NOMO-1 (cell line): ENCODE data around the gene NFIC.
"Not testable (repeated sequence)": the region's sequence is repeated elsewhere in the genome, so short reads cannot be mapped to it uniquely, and the experiment has no call there.

Experiments used
- DNase-seq, 2 experiments: peaks; one replicate each; lab custom pipeline; 2025; ENCODE audit not compliant: unreplicated experiment in 2 of 2; lab: John Stamatoyannopoulos, UW

NFIC gene

GRCh38 chr19:3506384-3507340, 140.3 kb downstream of the NFIC start:
- DNase-seq: peak in 1 of 2 experiments; percentile 5

DNA sequence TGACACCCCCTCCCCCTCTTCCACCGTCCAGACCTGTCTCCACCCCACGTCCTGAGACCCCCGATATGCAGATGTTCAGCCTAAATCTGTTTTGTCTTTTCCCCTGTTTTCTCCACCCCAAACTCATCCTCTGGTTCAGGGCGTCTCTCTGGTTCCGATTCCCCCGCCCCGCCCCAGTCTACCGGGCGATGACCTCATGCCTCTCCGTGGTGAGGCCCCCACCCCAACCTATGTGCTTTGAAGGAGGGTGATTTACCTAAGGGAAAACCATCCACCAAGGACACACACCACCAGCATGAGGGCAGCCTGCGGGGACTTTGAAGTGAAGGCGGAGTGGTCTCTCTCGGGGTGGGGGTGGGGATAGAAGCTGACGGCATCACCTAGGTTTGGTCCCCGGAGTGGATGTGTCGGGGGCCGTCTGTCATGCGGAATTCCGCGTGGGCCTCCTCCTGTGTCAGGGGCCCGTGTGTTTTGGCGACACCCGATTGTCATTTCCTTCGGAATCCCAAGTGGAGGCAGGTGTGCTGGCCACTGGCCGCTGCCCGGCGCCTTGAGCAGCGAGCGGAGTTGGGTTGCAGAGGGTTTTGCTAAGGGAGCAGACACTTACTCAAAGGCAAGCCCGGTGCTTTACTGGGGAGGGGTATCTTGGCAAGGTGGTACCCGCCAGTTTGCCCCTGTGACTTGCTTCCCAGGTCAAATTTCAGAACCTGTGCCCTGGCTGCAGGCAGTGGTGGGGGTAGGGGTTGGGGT, 141.2 kb downstream of the NFIC start:
- DNase-seq: no peak

DNA sequence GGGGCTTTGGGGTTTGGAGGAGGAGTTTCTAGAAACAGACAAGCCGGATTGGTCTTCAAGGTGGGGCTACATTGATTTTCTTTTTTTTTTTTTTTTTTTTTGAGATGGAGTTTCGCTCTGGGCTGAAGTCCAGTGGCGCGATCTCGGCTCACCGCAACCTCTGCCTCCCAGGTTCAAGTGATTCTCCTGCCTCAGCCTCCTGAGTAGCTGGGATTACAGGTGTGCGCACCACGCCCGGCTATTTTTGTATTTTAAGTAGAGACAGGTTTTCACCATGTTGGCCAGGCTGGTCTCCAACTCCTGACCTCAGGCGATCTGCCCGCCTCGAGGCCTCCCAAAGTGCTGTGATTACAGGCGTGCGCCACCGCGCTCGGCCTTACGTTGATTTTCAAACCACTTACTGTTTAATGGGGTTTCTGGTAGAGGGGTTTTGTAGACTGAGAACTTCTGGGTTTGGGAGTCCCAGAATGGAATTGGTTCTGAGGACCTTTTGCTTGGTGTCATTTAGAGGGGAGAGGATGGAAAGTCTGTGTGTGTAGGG, 141.8 kb downstream of the NFIC start:
- not testable (repeated sequence) for DNase-seq

DNA sequence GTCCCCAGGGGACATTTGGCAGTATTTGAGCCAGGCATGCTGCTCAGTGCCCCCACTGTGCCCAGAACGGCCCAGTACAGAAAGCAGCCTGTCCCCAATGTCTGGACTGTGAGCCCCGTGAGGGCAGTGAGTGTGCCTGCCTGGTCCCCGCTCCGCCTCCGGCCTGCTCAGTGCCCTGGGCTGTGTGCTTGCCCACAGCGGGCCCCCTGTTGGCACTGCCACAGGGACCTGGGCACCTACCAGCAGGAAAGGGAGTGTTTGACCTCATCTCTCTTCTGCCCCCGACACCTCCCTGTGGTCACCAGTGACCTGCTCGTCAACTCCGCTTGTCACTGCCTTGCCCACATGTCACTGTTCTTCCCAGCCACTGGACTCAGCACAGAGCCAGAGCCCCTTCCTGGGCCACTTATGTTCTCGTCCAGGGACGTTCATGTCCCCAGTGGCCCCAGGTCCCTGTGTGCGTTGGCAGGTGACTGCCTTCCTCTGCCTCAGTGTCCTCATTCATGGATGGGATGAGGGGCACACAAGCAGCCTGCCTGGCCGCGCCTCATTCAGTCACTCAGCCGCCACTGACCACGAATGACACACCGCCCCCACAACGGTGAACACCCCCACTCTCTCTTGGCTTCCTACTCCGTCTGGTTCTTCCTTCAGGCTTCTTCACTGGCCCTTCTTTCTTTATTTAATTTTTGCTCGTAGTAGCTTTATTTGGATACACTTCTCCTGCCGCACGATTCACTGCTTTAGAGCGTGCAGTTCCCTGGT, 142.6 kb downstream of the NFIC start:
- no peak for DNase-seq

DNA sequence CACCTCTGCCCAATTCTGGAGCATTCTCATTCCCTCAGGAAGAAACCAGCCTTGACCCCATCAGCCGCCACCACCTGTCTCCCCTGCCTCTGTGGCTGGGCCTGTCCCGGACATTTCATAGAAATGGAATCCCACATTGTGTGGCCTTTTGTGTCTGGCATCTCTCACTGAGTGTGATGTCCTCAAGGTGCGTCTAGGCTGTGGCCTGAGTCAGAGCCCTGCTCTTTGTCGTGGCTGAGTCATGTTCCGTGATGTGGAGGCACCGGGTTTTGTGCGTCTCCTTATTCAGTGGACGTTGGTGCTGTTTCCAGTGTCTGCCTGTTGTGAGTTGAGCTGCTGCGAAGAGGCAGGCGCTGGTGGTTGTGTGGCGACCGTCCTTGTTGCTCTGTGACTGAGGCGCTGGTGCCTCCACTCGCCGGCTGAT, 143.2 kb downstream of the NFIC start:
- DNase-seq: no peak

DNA sequence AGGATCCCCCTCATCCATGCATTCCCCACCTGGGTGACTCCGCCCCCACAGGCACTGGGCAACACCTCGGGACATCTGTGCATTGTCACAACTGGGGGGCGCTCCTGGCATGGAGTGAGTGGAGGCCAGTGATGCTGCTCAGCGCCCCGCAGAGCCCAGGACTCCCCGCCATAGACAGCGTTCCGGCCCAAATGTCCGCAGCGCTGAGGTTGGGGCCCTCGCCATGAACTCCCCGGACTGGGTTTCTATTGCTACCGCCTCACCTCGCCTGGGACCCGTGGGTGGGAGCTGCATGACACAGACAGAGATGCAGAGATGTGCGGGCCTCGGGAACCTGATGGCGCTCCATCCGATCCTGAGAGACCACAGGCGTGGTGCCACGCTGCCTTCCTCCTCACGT, 144.3 kb downstream of the NFIC start:
- no peak for DNase-seq

DNA sequence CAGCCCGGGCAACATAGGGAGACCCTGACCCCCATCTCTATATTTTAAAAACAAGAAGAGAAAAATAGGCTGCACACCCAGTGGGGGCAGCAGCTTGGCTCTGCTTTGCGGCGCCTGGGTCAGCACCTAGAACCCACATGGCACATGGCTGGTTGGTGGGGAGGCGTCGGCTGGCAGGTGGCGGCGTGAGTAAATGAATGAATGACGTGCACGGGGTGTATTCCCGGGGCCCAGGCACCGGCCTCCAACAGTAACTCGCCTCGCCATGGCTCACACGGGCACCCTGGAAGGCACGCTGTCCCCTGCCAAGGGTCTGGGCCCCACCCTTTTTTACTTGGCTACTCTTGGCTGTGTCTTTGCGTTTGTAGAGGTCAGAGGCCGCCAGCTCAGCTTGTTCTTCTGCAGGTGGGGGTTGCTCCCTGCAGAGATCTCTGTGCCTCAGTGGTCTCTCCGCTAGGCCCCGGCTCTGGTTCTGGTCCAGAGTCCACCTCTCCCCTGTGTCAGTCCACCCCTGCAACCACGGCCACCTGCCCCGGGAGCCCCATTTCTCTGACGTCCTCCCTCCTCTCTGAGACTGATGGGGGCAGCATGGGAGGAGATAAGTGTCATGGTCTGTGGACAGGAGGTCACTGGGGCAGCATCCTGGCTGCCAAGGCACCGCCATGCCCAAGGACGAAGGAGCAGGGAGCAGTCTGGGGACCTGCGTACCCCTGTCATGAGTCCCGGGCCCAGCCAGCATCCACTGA, 145.3 kb downstream of the NFIC start:
- no peak for DNase-seq

- no peak for DNase-seq
These were observed 146.3 kb downstream of the NFIC start for GRCh38 chr19:3512562-3513228.

GRCh38 chr19:3513229-3514140, 147.1 kb downstream of the NFIC start:
- no peak for DNase-seq

DNA sequence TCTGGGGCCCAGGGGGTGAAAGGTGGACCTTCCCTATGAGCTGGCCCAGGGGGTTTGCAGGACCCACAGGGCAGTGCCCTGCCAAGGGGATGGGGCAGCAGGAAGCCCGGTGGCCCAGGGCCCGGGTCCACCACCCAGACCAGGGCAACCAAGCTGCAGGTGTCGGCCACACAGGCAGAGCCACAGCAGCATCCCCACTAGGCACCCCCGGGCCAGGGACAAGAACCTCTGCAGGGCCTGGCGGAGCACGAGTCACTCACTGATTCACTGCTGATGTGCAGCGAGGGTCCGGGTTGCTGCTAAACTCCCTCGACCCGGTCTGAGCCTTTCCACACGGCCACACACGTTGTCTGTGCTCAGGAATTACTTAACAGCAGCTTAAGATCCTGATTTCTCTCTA, 148.5 kb downstream of the NFIC start:
- no peak for DNase-seq

DNA sequence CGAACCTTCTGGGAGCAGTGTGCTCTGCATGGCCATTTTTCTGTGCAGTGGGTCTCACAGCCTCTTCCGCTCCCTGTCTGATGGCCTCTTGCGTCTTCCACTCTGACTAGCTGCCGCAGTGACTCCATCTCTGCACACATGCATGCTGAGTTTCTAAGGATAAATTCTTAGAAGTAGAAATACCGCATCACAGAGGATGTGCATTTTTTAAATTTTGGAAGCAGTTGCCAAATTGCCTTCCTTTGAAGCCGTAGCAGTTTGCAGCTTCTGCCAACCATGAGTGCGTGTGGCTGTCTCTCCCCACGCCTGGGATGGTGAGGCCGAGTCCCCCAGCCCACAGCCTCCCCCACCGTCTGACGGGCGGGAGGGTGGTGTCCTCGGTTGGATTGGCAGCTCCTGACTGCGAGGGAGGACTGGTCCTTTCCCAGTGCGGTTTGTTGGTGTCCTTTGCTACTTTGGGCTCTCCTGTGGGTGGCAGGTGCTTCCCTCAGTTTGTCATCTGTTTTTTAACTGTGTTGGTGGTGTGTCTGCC, 149.6 kb downstream of the NFIC start:
- DNase-seq: no peak

DNA sequence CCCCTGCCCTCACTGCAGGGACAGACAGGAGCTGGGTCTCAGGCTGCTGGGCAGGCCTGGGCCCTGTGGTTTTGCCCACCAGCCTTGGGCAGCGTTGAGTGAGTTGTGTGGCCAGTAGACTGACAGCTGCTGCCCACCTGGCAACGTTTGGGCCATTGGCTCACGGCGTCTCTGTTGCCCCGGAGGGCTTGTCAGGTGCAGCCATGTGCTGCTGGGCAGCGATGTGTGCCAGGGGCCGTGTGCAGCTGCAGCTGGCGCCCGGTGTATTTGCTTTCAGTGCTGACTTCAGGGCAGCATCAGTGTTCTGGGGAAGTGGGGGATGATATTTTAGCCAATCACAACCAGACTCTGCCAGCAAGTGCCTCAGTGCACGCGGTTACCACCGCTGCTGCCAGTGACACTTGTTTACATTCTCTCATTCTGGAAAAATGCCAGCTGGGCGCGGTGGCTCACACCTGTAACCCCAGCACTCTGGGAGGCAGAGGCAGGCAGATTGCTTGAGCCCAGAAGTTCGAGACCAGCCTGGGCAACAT, 150.4 kb downstream of the NFIC start:
- DNase-seq: no peak

- DNase-seq: no peak
These were observed 151.3 kb downstream of the NFIC start for GRCh38 chr19:3517638-3518037.

DNA sequence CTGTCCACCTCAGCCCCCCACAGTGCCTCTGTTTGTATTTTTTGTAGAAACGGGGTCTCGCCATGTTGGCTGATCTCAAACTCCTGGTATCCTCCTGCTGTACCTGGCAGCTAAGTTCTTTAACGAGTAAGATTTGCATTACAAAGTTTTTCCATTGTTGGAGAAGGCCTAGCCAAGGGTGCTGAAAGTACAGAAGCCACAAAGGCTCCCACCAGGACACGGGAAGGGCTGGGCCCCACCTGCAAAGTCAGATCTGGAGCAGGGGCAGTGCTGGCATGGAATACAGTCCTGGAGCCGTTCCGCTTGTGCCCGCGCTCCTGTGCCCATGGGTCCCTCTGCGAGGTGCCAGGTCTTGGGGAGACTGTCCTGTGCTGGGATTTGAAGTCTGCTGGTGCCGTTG, 151.9 kb downstream of the NFIC start:
- no peak for DNase-seq

GRCh38 chr19:3518659-3519058, 152.3 kb downstream of the NFIC start:
- DNase-seq: no peak
